Measurements from ENCODE around the gene CDC20B.

GRCh38 chr5:55101556-55102276, 71.3 kb downstream of the CDC20B start:
- TF ChIP-seq CTCF (tag by site-specific recombination; IDR thresholded peaks at IDR 0.05) (no peak), ZNF121 (tag by site-specific recombination; IDR thresholded peaks at IDR 0.05) (no peak), ZNF362 (tag by site-specific recombination; IDR thresholded peaks at IDR 0.05) (no peak), ZNF785 (tag by site-specific recombination; IDR thresholded peaks at IDR 0.05) (no peak), ZNF274 (IDR thresholded peaks at IDR 0.05; ENCODE audit: low read length) (no peak), ZNF274 (tag by site-specific recombination; IDR thresholded peaks at IDR 0.05; ENCODE audit: borderline replicate concordance) (no peak), ZBTB7A (tag by site-specific recombination; IDR thresholded peaks at IDR 0.05; ENCODE audit: low read depth) (no peak), GFI1B (tag by site-specific recombination; IDR thresholded peaks at IDR 0.05) (no peak), REST (tag by site-specific recombination; IDR thresholded peaks at IDR 0.05) (no peak), ZBTB6 (tag by site-specific recombination; IDR thresholded peaks at IDR 0.05) (no peak)
